ENCODE measurements around the gene IL19.

DNA sequence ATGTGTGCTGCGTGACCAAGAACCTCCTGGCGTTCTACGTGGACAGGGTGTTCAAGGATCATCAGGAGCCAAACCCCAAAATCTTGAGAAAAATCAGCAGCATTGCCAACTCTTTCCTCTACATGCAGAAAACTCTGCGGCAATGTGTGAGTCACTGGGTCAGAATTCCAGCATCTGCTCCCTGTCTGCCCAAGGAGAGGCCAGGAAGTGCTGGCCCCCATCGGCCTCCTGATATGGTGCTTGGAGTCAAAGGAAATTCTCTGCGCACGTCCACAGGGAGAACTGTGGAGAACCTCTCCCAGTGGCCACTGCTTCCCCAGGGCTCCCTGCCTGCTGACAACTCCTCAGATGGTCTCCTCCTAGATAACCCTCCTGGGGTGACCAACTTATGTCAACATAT lies 69.3 kb downstream of the IL19 start:
- TF ChIP-seq POLR2A (IDR thresholded peaks at IDR 0.05) (no peak), CTCF (IDR thresholded peaks at IDR 0.05) (no peak)

Data from lower leg skin (tissue), 3 donors.